ENCODE results near the gene ABLIM2. TPM values are rescaled to one million over a fixed set of nuclear protein-coding genes. Genes with fewer than 3 reads are reported as not detected.

Gene ABLIM2
- total and polyA plus RNA-seq, 2 of the 4 experiments (the other 2 are of a cell fraction), result under 0.01 to 0.10 TPM

- dilution Hi-C loops (cut with HindIII; ENCODE audit: low sequenced_read_pairs, unreplicated experiment), result no loop called here
- no TSS peak for BruUV-seq (replicated peaks)
- CTCF ChIA-PET, result no interaction called here
Observed at GRCh38 chr4:8104491-8105305, 53.9 kb downstream of the ABLIM2 start.

More at GRCh38 chr4:8104491-8105305, 53.9 kb downstream of the ABLIM2 start:
- in situ Hi-C loops (cut with MboI; ENCODE audit: low sequenced_read_pairs), result no loop called here
- Histone ChIP-seq H4K8ac (ENCODE audit: low read depth in 2 of 2, low read length in 2 of 2) (no peak overlapping the region), H3K9me3 (ENCODE audit: control insufficient read depth, insufficient read depth, low read length) (peaks cover 8% of the 10 kb centered on the region), H3K36me3 (ENCODE audit: control insufficient read depth, insufficient read depth, low read length) (no peaks in the 10 kb centered on the region), H3K27me3 (ENCODE audit: control insufficient read depth, insufficient read depth, low read length) (peaks cover 75% of the 10 kb centered on the region), H2BK20ac (ENCODE audit: low read depth, low read length) (no peak overlapping the region), H3K9ac (ENCODE audit: low read depth, low read length) (no peak overlapping the region), H3K23ac (ENCODE audit: low read depth, low read length) (no peak overlapping the region), H3K27ac (ENCODE audit: insufficient read depth, low read length) (no peak overlapping the region), H2BK120ac (ENCODE audit: low read depth, low read length) (no peak overlapping the region), H3K18ac (ENCODE audit: low read depth, low read length) (no peak overlapping the region), H3K4me2 (ENCODE audit: low read depth, low read length) (no peak overlapping the region), H3K9me1 (ENCODE audit: insufficient read depth, low read length) (no peaks in the 10 kb centered on the region), H4K20me1 (ENCODE audit: insufficient read depth, low read length) (no peaks in the 10 kb centered on the region), H4K91ac (ENCODE audit: insufficient read depth, low read depth, low read length) (no peak overlapping the region), H3K4me3 (ENCODE audit: insufficient read depth, low read depth, low read length) (no peak overlapping the region), H2BK15ac (ENCODE audit: low read depth, low read length) (no peak overlapping the region), H3K4me1 (ENCODE audit: control insufficient read depth, insufficient read depth, low read length) (no peaks in the 10 kb centered on the region), H2AK5ac (ENCODE audit: low read depth, low read length) (no peak overlapping the region), H2AK9ac (replicated peaks; ENCODE audit: low read depth, low read length, poor library complexity) (no peak overlapping the region), H3K14ac (replicated peaks; ENCODE audit: low read depth, low read length) (no peak overlapping the region), H3K79me1 (ENCODE audit: low read depth in 1 of 2, low read length in 2 of 2) (no peaks in the 10 kb centered on the region), H2BK5ac (ENCODE audit: low read depth, low read length, poor library complexity, severe bottlenecking) (no peak overlapping the region), H3K56ac (ENCODE audit: extremely low read depth, insufficient read depth, low read length) (no peak overlapping the region), H4K5ac (ENCODE audit: low read depth, low read length) (no peak overlapping the region), H3K4ac (ENCODE audit: low read depth, low read length) (no peak overlapping the region), H2AFZ (replicated peaks; ENCODE audit: low read length, poor library complexity) (no peak overlapping the region)
- DNase-seq, result no peak
- POLR2A ChIA-PET (ENCODE audit: unreplicated experiment), result no interaction called here
- WGBS, 2 experiments (ENCODE audit: extremely low coverage in 2 of 2, insufficient read length in 1 of 2), result 42% methylated on average over 16 of the region's 22 CpGs; no CpG with 5 or more reads in 1 of the 2 experiments
- ATAC-seq (ENCODE audit: low read depth), result no peak
- TF ChIP-seq MXI1 (IDR thresholded peaks at IDR 0.05; ENCODE audit: borderline replicate concordance, low read depth, low read length), result no peak
- TF ChIP-seq SMC3 (IDR thresholded peaks at IDR 0.05; ENCODE audit: low read depth, low read length), result no peak
- TF ChIP-seq RFX5 (IDR thresholded peaks at IDR 0.05; ENCODE audit: low read depth, low read length), result no peak
- no peak for TF ChIP-seq MAFK (IDR thresholded peaks at IDR 0.05; ENCODE audit: low read depth, low read length)
- TF ChIP-seq, protein P1, sequence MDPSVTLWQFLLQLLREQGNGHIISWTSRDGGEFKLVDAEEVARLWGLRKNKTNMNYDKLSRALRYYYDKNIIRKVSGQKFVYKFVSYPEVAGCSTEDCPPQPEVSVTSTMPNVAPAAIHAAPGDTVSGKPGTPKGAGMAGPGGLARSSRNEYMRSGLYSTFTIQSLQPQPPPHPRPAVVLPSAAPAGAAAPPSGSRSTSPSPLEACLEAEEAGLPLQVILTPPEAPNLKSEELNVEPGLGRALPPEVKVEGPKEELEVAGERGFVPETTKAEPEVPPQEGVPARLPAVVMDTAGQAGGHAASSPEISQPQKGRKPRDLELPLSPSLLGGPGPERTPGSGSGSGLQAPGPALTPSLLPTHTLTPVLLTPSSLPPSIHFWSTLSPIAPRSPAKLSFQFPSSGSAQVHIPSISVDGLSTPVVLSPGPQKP (IDR thresholded peaks at IDR 0.05; ENCODE audit: borderline replicate concordance, low read depth, low read length), result no peak
- TF ChIP-seq NFE2L2 (IDR thresholded peaks at IDR 0.05; ENCODE audit: low read depth, low read length), result no peak
- TF ChIP-seq RCOR1 (IDR thresholded peaks at IDR 0.05; ENCODE audit: insufficient replicate concordance, low read length), result no peak
- no peak for TF ChIP-seq CEBPB (IDR thresholded peaks at IDR 0.05; ENCODE audit: low read depth, low read length)
- TF ChIP-seq POLR2A (IDR thresholded peaks at IDR 0.05; ENCODE audit: low read depth, low read length), result no peak
- intact Hi-C loops (cut with micrococcal nuclease), result no loop called here
